ENCODE results near the gene IZUMO4. TPM values are rescaled to one million over a fixed set of nuclear protein-coding genes. Genes with fewer than 3 reads are reported as not detected.

Gene IZUMO4
- total RNA-seq, 1 donor from 2014 or later: 10.6 TPM

DNA sequence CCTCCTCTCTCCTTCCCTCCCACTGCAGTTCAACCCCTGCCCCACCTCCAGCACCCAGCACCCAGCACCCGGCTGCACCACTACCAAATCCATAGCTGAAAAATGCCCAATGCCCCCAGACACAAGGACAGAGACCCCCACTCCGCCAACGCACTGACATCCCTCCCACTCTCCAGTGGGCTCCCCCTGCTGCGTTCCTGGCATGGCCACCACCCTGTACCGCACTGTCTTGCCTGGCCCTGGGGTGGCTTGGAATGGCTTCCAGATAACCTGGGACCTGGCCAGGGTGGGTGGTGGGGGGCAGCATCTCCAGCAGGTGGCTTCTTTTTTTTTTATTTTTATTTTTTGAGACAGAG, 39.9 kb upstream of the IZUMO4 start:
- Mint-ChIP-seq H3K4me1 (ENCODE audit: low read depth, unreplicated experiment) (peaks cover 8% of the 10 kb centered on the region), H3K27ac (ENCODE audit: unreplicated experiment) (no peak overlapping the region), H3K9me3 (ENCODE audit: unreplicated experiment) (peaks cover 2% of the 10 kb centered on the region), H3K36me3 (ENCODE audit: unreplicated experiment) (no peaks in the 10 kb centered on the region), H3K4me3 (ENCODE audit: unreplicated experiment) (no peak overlapping the region), H3K27me3 (ENCODE audit: unreplicated experiment) (peaks cover 12% of the 10 kb centered on the region)
- no peak for DNase-seq
- TF ChIP-seq, protein P1, sequence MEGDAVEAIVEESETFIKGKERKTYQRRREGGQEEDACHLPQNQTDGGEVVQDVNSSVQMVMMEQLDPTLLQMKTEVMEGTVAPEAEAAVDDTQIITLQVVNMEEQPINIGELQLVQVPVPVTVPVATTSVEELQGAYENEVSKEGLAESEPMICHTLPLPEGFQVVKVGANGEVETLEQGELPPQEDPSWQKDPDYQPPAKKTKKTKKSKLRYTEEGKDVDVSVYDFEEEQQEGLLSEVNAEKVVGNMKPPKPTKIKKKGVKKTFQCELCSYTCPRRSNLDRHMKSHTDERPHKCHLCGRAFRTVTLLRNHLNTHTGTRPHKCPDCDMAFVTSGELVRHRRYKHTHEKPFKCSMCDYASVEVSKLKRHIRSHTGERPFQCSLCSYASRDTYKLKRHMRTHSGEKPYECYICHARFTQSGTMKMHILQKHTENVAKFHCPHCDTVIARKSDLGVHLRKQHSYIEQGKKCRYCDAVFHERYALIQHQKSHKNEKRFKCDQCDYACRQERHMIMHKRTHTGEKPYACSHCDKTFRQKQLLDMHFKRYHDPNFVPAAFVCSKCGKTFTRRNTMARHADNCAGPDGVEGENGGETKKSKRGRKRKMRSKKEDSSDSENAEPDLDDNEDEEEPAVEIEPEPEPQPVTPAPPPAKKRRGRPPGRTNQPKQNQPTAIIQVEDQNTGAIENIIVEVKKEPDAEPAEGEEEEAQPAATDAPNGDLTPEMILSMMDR (IDR thresholded peaks at IDR 0.05; ENCODE audit: partially characterized antibody, unreplicated experiment): no peak

DNA sequence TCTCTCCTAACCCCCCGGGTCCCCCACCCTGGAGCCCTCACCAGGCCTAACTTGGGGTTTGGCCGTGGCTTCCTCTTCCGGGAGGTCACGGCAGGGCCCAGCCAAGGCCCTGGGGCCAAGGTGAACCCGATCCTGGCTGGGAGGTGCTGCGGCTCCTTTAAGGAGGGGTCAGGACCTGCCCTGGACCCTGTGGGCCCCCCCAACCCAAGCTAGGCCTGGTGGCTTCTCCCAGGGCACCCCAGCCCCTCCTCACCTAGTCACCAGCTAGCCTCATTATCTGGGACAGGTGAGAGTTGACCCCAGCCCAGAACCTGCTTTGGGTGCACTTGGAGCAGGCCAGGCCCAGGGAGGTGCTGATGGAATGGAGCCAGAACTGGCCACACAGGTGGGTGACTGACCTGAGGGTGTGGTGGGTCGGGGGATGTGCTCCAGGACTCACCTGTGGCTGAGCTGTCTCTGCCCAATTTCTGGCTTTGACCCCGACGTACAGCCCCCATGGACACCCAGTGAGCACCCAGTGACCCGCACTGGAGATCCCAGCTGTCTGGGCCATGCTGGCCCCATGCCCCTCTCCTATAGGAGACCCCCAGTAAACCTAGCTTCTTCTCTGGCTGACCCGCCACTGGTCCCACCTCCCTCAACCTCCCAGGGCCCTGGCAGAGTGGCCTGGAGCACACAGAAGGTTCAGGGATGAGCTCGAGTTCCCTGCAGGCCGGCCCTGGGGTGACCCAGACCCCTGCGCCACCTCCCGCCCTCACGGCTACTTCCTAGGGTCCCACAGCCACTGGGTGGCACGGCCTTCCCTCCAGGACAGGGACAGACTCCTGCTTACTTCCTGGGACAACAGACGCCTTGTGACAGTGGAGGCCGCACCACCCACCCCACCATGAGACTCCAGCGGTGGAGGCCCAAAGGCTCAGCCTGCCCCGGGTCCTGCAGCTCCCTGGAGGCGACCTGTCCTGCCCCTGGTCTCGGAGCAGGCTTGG, 38.9 kb upstream of the IZUMO4 start:
- DNase-seq: no peak
- TF ChIP-seq, protein P1 (IDR thresholded peaks at IDR 0.05; ENCODE audit: partially characterized antibody, unreplicated experiment): no peak
- peaks cover 5% of the 10 kb centered on the region for H3K9me3 Mint-ChIP-seq (ENCODE audit: unreplicated experiment)
- no peaks in the 10 kb centered on the region for H3K36me3 Mint-ChIP-seq (ENCODE audit: unreplicated experiment)
- H3K27ac Mint-ChIP-seq (ENCODE audit: unreplicated experiment): no peak overlapping the region
- H3K4me3 Mint-ChIP-seq (ENCODE audit: unreplicated experiment): no peak overlapping the region
- peaks cover 8% of the 10 kb centered on the region for H3K4me1 Mint-ChIP-seq (ENCODE audit: low read depth, unreplicated experiment)
- H3K27me3 Mint-ChIP-seq (ENCODE audit: unreplicated experiment): peaks cover 15% of the 10 kb centered on the region

DNA sequence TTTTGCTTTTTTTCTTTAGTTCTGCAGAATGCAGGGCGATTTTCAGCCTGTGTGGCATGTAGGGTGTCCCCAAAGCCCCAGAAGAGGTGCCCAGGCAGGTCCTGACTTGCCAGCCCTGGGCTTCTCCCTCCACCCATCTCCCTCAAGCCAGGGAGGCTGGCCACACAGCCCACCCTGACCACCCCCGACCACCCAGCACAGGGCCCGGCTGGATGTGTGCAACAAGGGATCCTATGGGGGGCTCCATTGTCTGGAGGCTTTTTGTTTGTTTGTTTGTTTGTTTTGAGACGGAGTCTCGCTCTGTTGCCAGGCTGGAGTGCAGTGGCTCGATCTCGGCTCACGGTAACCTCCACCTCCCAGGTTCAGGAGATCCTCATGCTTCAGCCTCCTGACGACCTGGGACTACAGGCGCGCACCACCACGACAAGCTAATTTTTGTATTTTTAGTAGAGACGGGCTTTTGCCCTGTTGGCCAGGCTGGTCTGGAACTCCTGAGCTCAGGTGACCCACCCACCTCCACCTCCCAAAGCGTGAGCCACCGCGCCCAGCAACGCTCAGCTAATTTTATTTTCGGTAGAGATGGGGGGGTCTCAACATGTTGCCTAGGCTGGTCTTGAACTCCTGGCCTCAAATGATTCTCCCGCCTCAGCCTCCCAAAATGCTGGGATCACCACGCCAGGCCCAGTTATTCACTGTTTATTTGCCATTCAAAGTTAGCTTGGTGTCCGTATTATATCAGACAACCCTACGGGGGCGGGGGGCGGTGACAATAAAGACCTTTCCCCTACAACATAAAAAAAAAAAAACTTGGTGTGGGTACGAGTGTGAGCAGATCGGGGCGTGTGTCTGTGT, 37.9 kb upstream of the IZUMO4 start:
- peak overlapping the region; percentile 48 for H3K27ac Mint-ChIP-seq (ENCODE audit: unreplicated experiment)
- peaks cover 15% of the 10 kb centered on the region for H3K27me3 Mint-ChIP-seq (ENCODE audit: unreplicated experiment)
- TF ChIP-seq, protein P1 (IDR thresholded peaks at IDR 0.05; ENCODE audit: partially characterized antibody, unreplicated experiment): no peak
- peaks cover 6% of the 10 kb centered on the region for H3K9me3 Mint-ChIP-seq (ENCODE audit: unreplicated experiment)
- H3K36me3 Mint-ChIP-seq (ENCODE audit: unreplicated experiment): no peaks in the 10 kb centered on the region
- peaks cover 8% of the 10 kb centered on the region for H3K4me1 Mint-ChIP-seq (ENCODE audit: low read depth, unreplicated experiment)
- no peak for DNase-seq
- no peak overlapping the region for H3K4me3 Mint-ChIP-seq (ENCODE audit: unreplicated experiment)

DNA sequence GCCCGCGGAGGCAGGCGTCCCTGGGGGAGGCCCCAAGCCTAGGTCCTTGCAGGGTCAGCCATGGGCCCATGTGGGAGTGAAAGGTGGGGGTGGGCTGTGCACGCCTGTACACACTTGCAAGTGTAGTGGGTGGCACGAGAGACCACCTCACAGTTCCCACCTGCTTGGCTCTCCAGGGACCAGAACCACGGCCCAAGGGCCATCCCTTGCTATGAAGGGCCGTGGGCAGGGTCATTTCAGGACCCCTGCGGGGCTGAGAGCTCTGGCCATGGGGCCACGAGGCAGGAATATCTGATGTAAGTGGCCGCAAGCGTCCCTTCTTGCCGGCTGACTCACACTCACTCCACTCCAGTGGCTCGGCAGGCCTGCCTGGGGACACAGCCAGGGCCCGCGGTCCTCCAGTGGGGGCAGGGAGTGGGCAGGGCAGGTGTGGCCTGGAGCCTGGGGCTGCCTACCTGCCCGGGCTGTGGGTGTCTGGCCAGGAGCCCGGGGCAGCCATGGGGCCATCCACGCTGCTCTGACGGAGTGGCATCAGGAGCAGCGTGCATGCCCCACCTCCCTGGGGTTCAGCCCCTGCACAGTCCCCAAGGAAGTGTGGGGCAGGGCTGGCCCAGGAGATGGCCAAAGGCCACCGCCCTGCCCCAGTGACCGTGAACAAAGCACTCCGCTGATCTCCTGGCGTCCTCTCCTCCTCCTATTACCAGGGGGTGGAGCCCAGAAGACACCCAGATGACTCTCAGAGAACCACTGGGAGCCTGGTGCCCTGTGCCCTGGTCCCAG, 37.1 kb upstream of the IZUMO4 start:
- H3K27ac Mint-ChIP-seq (ENCODE audit: unreplicated experiment): peak overlapping the region; percentile 97
- TF ChIP-seq, protein P1 (IDR thresholded peaks at IDR 0.05; ENCODE audit: partially characterized antibody, unreplicated experiment): no peak
- peaks cover 6% of the 10 kb centered on the region for H3K9me3 Mint-ChIP-seq (ENCODE audit: unreplicated experiment)
- DNase-seq: peak; percentile 51
- H3K27me3 Mint-ChIP-seq (ENCODE audit: unreplicated experiment): peaks cover 15% of the 10 kb centered on the region
- H3K4me1 Mint-ChIP-seq (ENCODE audit: low read depth, unreplicated experiment): peaks cover 9% of the 10 kb centered on the region
- H3K4me3 Mint-ChIP-seq (ENCODE audit: unreplicated experiment): peak overlapping the region; percentile 93
- no peaks in the 10 kb centered on the region for H3K36me3 Mint-ChIP-seq (ENCODE audit: unreplicated experiment)

Measured in glutamatergic neuron (in vitro differentiated cells).